ENCODE results near the gene FAR2. TPM values are rescaled to one million over a fixed set of nuclear protein-coding genes. Genes with fewer than 3 reads are reported as not detected.

The FAR2 gene
- total and polyA plus RNA-seq, 2 of the 13 experiments (the other 11 are each of a cell fraction or from before 2014, with no cell fraction given), result not detected

GRCh38 chr12:29147731-29148595, 1.1 kb upstream of the FAR2 start:
- in situ Hi-C loops (cut with HindIII; ENCODE audit: extremely low pct_ligation_motif_present, low pct_unique_long_range_greater_than_20kb) (no loop called here), intact Hi-C loops (cut with micrococcal nuclease; ENCODE audit: unreplicated experiment) (no loop called here)
- BruUV-seq (replicated peaks), result no TSS peak
- H2AFZ ChIP-seq (ENCODE audit: low read length), result no peak overlapping the region
- H3K9ac ChIP-seq (ENCODE audit: insufficient read depth, low read depth, low read length), result no peak overlapping the region
- no peaks in the 10 kb centered on the region for H4K20me1 ChIP-seq (ENCODE audit: insufficient read depth, low read length)
- POLR2A ChIA-PET, result no interaction called here
- no peak for ATAC-seq
- no peak overlapping the region for H3K4me2 ChIP-seq (ENCODE audit: low read depth, low read length)
- no peak for DNase-seq (ENCODE audit: low spot score)
- CTCF ChIA-PET (ENCODE audit: low intra/inter-chr PET ratio, low total read pairs), result no interaction called here
- no peaks in the 10 kb centered on the region for H3K79me2 ChIP-seq (ENCODE audit: insufficient read depth, low read length)
- no peak overlapping the region for H3K4me3 ChIP-seq (replicated peaks in 1 of 3; ENCODE audit: insufficient read depth in 1 of 3, low read depth in 2 of 3, low read length in 3 of 3)
- FAIRE-seq, result no peak
- no peak overlapping the region for H3K27ac ChIP-seq (ENCODE audit: extremely low read length, insufficient read depth, low read length)
- 31% methylated on average over 14 of the region's 14 CpGs for WGBS (ENCODE audit: low lambda C conversion rate)
- no peaks in the 10 kb centered on the region for H3K9me3 ChIP-seq (ENCODE audit: low read length)
- no peak for TF ChIP-seq ZNF225 (CRISPR knock-in tag; IDR thresholded peaks at IDR 0.05)
- no peak for TF ChIP-seq RFX5 (IDR thresholded peaks at IDR 0.05; ENCODE audit: low read depth, low read length)
- no peak for TF ChIP-seq RCOR2 (CRISPR knock-in tag; IDR thresholded peaks at IDR 0.05)
- no peak for TF ChIP-seq SMAD9 (CRISPR knock-in tag; IDR thresholded peaks at IDR 0.05)
- no peak for TF ChIP-seq ZNF496 (CRISPR knock-in tag; IDR thresholded peaks at IDR 0.05; ENCODE audit: insufficient replicate concordance)
- no peak for TF ChIP-seq U2AF2 (IDR thresholded peaks at IDR 0.05; ENCODE audit: low read depth, low read length)
- no peak for TF ChIP-seq SIN3B (IDR thresholded peaks at IDR 0.05; ENCODE audit: low read length)
- no peak for TF ChIP-seq REST (IDR thresholded peaks at IDR 0.05; ENCODE audit: borderline replicate concordance in 1 of 2, low read depth in 1 of 2, low read length in 2 of 2)
- no peak for TF ChIP-seq NR2C2 (CRISPR knock-in tag; IDR thresholded peaks at IDR 0.05; ENCODE audit: borderline replicate concordance)
- no peak for TF ChIP-seq CBX5 (CRISPR knock-in tag; IDR thresholded peaks at IDR 0.05; ENCODE audit: borderline replicate concordance)
- H3K27me3 ChIP-seq (ENCODE audit: control insufficient read depth in 1 of 2, insufficient read depth in 2 of 2, low read length in 2 of 2), result peaks cover 0 to 14% of the 10 kb centered on the region in 2 experiments; a peak in 4 of 5 replicates
- H3K4me1 ChIP-seq (ENCODE audit: insufficient read depth, low read length), result no peaks in the 10 kb centered on the region
- no peaks in the 10 kb centered on the region for H3K36me3 ChIP-seq (replicated peaks in 1 of 2; ENCODE audit: control insufficient read depth in 1 of 2, insufficient read depth in 2 of 2, low read length in 2 of 2)
